HG03095 (cell line): ENCODE results near the gene PGAP2.

Experiments used
- ATAC-seq: cut with Tn5 transposase; IDR thresholded peaks from one replicate; pipeline ENCODE4 v1.9.1; 2021; ENCODE audit warnings: moderate library complexity; ENCODE audit not compliant: unreplicated experiment

PGAP2 gene

GRCh38 chr11:3831378-3832239 lies 23.2 kb downstream of the PGAP2 start:
- no peak for ATAC-seq

- ATAC-seq, result no peak
These were observed 24.5 kb downstream of the PGAP2 start for GRCh38 chr11:3832816-3833215.

GRCh38 chr11:3833449-3833848 lies 25.1 kb downstream of the PGAP2 start:
- no peak for ATAC-seq

- ATAC-seq, result no peak
These were observed 25.9 kb downstream of the PGAP2 start for GRCh38 chr11:3834349-3834663.

- ATAC-seq, result no peak
These were observed 26.5 kb downstream of the PGAP2 start for GRCh38 chr11:3834664-3835461.

- ATAC-seq, result no peak
These were observed 27.4 kb downstream of the PGAP2 start for GRCh38 chr11:3835751-3836150.

- ATAC-seq, result no peak
These were observed 28.5 kb downstream of the PGAP2 start for GRCh38 chr11:3836903-3837302.

- ATAC-seq, result no peak
These were observed 29.4 kb downstream of the PGAP2 start for GRCh38 chr11:3837793-3838192.

GRCh38 chr11:3838504-3838903 lies 30.1 kb downstream of the PGAP2 start:
- no peak for ATAC-seq

GRCh38 chr11:3840004-3840869 lies 31.9 kb downstream of the PGAP2 start:
- no peak for ATAC-seq

- ATAC-seq, result peak; percentile 32
These were observed 32.6 kb downstream of the PGAP2 start, which contains the start of gene RHOG for GRCh38 chr11:3840870-3841425. Gene RHOG (minus strand): TSS chr11:3840959. CDS start chr11:3828138, 12,821 bp downstream.

- ATAC-seq, result peak; percentile 48
These were observed 33.3 kb downstream of the PGAP2 start for GRCh38 chr11:3841426-3842350.

GRCh38 chr11:3843326-3843725 lies 35.0 kb downstream of the PGAP2 start:
- no peak for ATAC-seq

- no peak for ATAC-seq
These were observed 36.9 kb downstream of the PGAP2 start for GRCh38 chr11:3845246-3845645.

GRCh38 chr11:3845670-3846069 lies 37.3 kb downstream of the PGAP2 start:
- no peak for ATAC-seq

- no peak for ATAC-seq
These were observed 41.0 kb downstream of the PGAP2 start for GRCh38 chr11:3849297-3849874.

- no peak for ATAC-seq
These were observed 45.1 kb downstream of the PGAP2 start for GRCh38 chr11:3853545-3853842.

- peak; percentile 31 for ATAC-seq
These were observed 45.7 kb downstream of the PGAP2 start for GRCh38 chr11:3853899-3854659.

GRCh38 chr11:3854660-3854976 lies 46.3 kb downstream of the PGAP2 start:
- ATAC-seq, result no peak
